ENCODE measurements around the gene PDE3A. TPM values are rescaled to one million over a fixed set of nuclear protein-coding genes. Genes with fewer than 3 reads are reported as not detected.

PDE3A gene
- polyA plus RNA-seq, 1 of the 3 experiments (the other 2 are of a cell fraction): 0.67 TPM

- Histone ChIP-seq H3K9me2 (no peaks in the 10 kb centered on the region), H3K4me2 (no peak overlapping the region), H3K27ac (ENCODE audit: low read depth in 2 of 2, low read length in 1 of 2) (peak overlapping the region in 1 of 2 experiments; percentile 34; a peak in 1 of 4 replicates), H3K4me1 (ENCODE audit: control insufficient read depth in 1 of 2, insufficient read depth in 2 of 2, low read depth in 1 of 2, low read length in 1 of 2) (no peaks in the 10 kb centered on the region), H3K9me3 (no peaks in the 10 kb centered on the region; the same call in 1 of the 2 replicates), H3K36me3 (replicated peaks in 1 of 2; ENCODE audit: control insufficient read depth in 1 of 2, insufficient read depth in 2 of 2, low read length in 1 of 2) (no peaks in the 10 kb centered on the region), H4K20me1 (ENCODE audit: insufficient read depth) (no peaks in the 10 kb centered on the region), H3K9ac (no peak overlapping the region), H3K27me3 (ENCODE audit: insufficient read depth) (no peaks in the 10 kb centered on the region), H3K79me2 (ENCODE audit: insufficient read depth) (peaks cover 27% of the 10 kb centered on the region), H2AFZ (ENCODE audit: low read depth) (no peak overlapping the region), H3K4me3 (ENCODE audit: low read depth in 2 of 2, low read length in 1 of 2) (no peak overlapping the region), H3F3A (replicated peaks; ENCODE audit: insufficient read depth) (peaks cover 3% of the 10 kb centered on the region)
- POLR2A ChIA-PET: no interaction called here
- CTCF ChIA-PET: interaction anchor here (1.0 kb wide), 1 partner anchor 10 kb away, joined by 3 read pairs; no protein-coding TSS in a partner anchor
- 90% methylated on average over 6 of the region's 6 CpGs for WGBS (ENCODE audit: low lambda C conversion rate)
- TF ChIP-seq MXI1 (IDR thresholded peaks at IDR 0.05; ENCODE audit: low read depth, low read length): no peak
- TF ChIP-seq ELF1 (IDR thresholded peaks at IDR 0.05): no peak
- TF ChIP-seq RXRA (IDR thresholded peaks at IDR 0.05; ENCODE audit: borderline replicate concordance, low read depth): no peak
- no peak for TF ChIP-seq NFIC (IDR thresholded peaks at IDR 0.05; ENCODE audit: borderline replicate concordance)
- TF ChIP-seq, protein P1, sequence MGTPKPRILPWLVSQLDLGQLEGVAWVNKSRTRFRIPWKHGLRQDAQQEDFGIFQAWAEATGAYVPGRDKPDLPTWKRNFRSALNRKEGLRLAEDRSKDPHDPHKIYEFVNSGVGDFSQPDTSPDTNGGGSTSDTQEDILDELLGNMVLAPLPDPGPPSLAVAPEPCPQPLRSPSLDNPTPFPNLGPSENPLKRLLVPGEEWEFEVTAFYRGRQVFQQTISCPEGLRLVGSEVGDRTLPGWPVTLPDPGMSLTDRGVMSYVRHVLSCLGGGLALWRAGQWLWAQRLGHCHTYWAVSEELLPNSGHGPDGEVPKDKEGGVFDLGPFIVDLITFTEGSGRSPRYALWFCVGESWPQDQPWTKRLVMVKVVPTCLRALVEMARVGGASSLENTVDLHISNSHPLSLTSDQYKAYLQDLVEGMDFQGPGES (IDR thresholded peaks at IDR 0.05; ENCODE audit: low read depth, low read length): no peak
- no peak for TF ChIP-seq REST (IDR thresholded peaks at IDR 0.05; ENCODE audit: low read depth, low read length)
- TF ChIP-seq USF1 (IDR thresholded peaks at IDR 0.05; ENCODE audit: borderline replicate concordance, low read depth): no peak
- TF ChIP-seq NRF1 (IDR thresholded peaks at IDR 0.05; ENCODE audit: low read depth, low read length): no peak
- TF ChIP-seq, protein P2, sequence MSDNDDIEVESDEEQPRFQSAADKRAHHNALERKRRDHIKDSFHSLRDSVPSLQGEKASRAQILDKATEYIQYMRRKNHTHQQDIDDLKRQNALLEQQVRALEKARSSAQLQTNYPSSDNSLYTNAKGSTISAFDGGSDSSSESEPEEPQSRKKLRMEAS (IDR thresholded peaks at IDR 0.05; ENCODE audit: low read depth): no peak
- no peak for TF ChIP-seq FOXJ3 (CRISPR knock-in tag; IDR thresholded peaks at IDR 0.05)
- no peak for TF ChIP-seq TAF1 (IDR thresholded peaks at IDR 0.05; ENCODE audit: borderline replicate concordance, low read depth, low read length)
- TF ChIP-seq RFX5 (IDR thresholded peaks at IDR 0.05; ENCODE audit: low read length): no peak
- TF ChIP-seq EP300 (IDR thresholded peaks at IDR 0.05; ENCODE audit: borderline replicate concordance in 1 of 2, low read depth in 1 of 2, low read length in 1 of 2): no peak
- no peak for DNase-seq
These were observed 105.7 kb downstream of the PDE3A start for GRCh38 chr12:20474016-20474415.

All from SK-N-SH (cell line).